Endometrial microvascular endothelial cells (primary cell): Measurements from ENCODE around the gene ITPK1. TPM values are rescaled to one million over a fixed set of nuclear protein-coding genes. Genes with fewer than 3 reads are reported as not detected.

Source experiments
- in situ Hi-C: cut with HindIII; loops from 2 replicates; pipeline ENCODE4 v1.10.0; 2017; ENCODE audit warnings: low sequenced_read_pairs, low pct_unique_long_range_greater_than_20kb; ENCODE audit errors: inconsistent ontology term
- total RNA-seq: library from RNA; depleted of rRNA; stranded (reverse); fragments of >200 nt; gene quantifications from one replicate; pipeline ENCODE4 v1.2.3, GENCODE V29; 2015; ENCODE audit errors: inconsistent ontology term

ITPK1 gene
- total RNA-seq, 1 donor from 2014 or later, result 37.0 TPM

- in situ Hi-C loops, result no loop called here
Observed at GRCh38 chr14:92943855-92944570, 171.7 kb downstream of the ITPK1 start.

GRCh38 chr14:92942976-92943710 lies 172.6 kb downstream of the ITPK1 start:
- in situ Hi-C loops, result no loop called here

GRCh38 chr14:92942576-92942975 lies 173.1 kb downstream of the ITPK1 start:
- in situ Hi-C loops, result no loop called here

GRCh38 chr14:92942136-92942535 lies 173.6 kb downstream of the ITPK1 start:
- in situ Hi-C loops, result no loop called here

- in situ Hi-C loops, result no loop called here
Observed at GRCh38 chr14:92941531-92941930, 174.2 kb downstream of the ITPK1 start.

- in situ Hi-C loops, result no loop called here
Observed at GRCh38 chr14:92940543-92940942, 175.2 kb downstream of the ITPK1 start.

GRCh38 chr14:92939699-92940098 lies 176.0 kb downstream of the ITPK1 start:
- in situ Hi-C loops, result no loop called here

GRCh38 chr14:92938890-92939671 lies 176.6 kb downstream of the ITPK1 start:
- in situ Hi-C loops, result no loop called here

GRCh38 chr14:92938235-92938875 lies 177.4 kb downstream of the ITPK1 start:
- in situ Hi-C loops, result no loop called here

GRCh38 chr14:92937051-92937937 lies 178.4 kb downstream of the ITPK1 start:
- in situ Hi-C loops, result no loop called here

GRCh38 chr14:92936085-92936484 lies 179.6 kb downstream of the ITPK1 start:
- in situ Hi-C loops, result no loop called here

- in situ Hi-C loops, result no loop called here
Observed at GRCh38 chr14:92935446-92935845, 180.3 kb downstream of the ITPK1 start.

- in situ Hi-C loops, result no loop called here
Observed at GRCh38 chr14:92934196-92935085, 181.3 kb downstream of the ITPK1 start.

- in situ Hi-C loops, result no loop called here
Observed at GRCh38 chr14:92933481-92933880, 182.2 kb downstream of the ITPK1 start.

- in situ Hi-C loops, result no loop called here
Observed at GRCh38 chr14:92932448-92933395, 183.0 kb downstream of the ITPK1 start.

GRCh38 chr14:92931681-92932447 lies 183.9 kb downstream of the ITPK1 start:
- in situ Hi-C loops, result no loop called here
